Coronary artery (tissue), 2 donors: Measurements from ENCODE around the gene NPAS3.

Experiments used
- DNase-seq: peaks from one replicate; pipeline ENCODE4 v3.0.0-alpha.2; 2017; ENCODE audit warnings: low spot score
- H3K27ac ChIP-seq, 2 donors: fragments of 200-600 bp; sonication (generic); one replicate each; pipeline ENCODE4 v1.5.1; 2016 to 2019
- H3K4me3 ChIP-seq: fragments of 200-600 bp; sonication (generic); 2 replicates; pipeline ENCODE4 v1.5.1; 2016; ENCODE audit warnings: mild to moderate bottlenecking, moderate library complexity
- TF ChIP-seq, protein P1 (sequence below): fragments of 200-600 bp; sonication (generic); IDR thresholded peaks from one replicate; pipeline ENCODE4 v1.5.1; 2019; ENCODE audit warnings: antibody characterized with exemption

The NPAS3 gene

DNA sequence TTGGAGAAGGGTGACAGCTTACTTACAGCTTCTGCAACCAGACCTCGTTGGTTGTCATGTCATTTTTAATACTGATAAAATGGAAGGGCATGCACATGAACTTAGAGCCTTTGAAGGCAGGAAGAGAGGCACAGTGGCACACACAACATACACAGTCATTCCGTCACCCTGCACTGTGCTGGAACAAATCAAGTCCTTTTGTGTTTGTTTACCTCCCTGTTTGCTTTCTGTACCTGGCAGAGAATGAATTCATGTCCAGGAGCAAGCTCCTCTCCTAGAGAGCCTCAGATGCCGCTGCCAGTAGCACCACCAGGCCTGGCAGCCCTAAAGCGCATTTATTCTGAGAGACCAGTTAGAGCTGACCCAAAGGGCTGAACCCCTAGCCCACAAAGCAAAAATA lies 551.9 kb downstream of the NPAS3 start:
- no peak for DNase-seq
- H3K4me3 ChIP-seq = no peak overlapping the region
- H3K27ac ChIP-seq = no peak overlapping the region
- TF ChIP-seq, protein P1, sequence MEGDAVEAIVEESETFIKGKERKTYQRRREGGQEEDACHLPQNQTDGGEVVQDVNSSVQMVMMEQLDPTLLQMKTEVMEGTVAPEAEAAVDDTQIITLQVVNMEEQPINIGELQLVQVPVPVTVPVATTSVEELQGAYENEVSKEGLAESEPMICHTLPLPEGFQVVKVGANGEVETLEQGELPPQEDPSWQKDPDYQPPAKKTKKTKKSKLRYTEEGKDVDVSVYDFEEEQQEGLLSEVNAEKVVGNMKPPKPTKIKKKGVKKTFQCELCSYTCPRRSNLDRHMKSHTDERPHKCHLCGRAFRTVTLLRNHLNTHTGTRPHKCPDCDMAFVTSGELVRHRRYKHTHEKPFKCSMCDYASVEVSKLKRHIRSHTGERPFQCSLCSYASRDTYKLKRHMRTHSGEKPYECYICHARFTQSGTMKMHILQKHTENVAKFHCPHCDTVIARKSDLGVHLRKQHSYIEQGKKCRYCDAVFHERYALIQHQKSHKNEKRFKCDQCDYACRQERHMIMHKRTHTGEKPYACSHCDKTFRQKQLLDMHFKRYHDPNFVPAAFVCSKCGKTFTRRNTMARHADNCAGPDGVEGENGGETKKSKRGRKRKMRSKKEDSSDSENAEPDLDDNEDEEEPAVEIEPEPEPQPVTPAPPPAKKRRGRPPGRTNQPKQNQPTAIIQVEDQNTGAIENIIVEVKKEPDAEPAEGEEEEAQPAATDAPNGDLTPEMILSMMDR = no peak

GRCh38 chr14:33491112-33491511 lies 552.4 kb downstream of the NPAS3 start:
- DNase-seq = no peak
- no peak overlapping the region for H3K4me3 ChIP-seq
- TF ChIP-seq, protein P1 = no peak
- no peak overlapping the region for H3K27ac ChIP-seq

DNA sequence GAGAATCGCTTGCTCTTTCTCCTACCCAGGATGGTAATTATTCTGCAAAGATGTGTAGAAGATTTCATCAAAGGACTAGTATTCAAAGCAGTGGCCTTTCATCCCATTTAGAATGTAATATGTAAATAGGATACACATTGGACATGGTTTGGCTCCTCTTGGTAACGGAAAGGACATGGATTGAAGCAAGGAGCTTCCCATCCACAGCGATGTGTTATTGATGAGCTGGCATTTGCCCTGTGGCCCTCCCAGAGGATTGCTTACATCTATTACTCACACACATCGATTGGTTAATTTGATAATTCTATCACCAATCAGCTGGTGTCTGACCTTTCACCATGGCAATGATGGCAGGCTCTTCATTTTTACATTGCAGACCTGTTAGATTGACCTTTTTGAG lies 553.8 kb downstream of the NPAS3 start:
- DNase-seq = no peak
- TF ChIP-seq, protein P1 = no peak
- H3K27ac ChIP-seq = no peak overlapping the region

GRCh38 chr14:33493266-33493665 lies 554.6 kb downstream of the NPAS3 start:
- no peak for DNase-seq
- H3K4me3 ChIP-seq = no peak overlapping the region
- TF ChIP-seq, protein P1 = no peak
- H3K27ac ChIP-seq = no peak overlapping the region

More for the DNA sequence above, 553.8 kb downstream of the NPAS3 start:
- H3K4me3 ChIP-seq = no peak overlapping the region

- no peak overlapping the region for H3K27ac ChIP-seq
Measured at GRCh38 chr14:33493990-33494389, 555.3 kb downstream of the NPAS3 start.

DNA sequence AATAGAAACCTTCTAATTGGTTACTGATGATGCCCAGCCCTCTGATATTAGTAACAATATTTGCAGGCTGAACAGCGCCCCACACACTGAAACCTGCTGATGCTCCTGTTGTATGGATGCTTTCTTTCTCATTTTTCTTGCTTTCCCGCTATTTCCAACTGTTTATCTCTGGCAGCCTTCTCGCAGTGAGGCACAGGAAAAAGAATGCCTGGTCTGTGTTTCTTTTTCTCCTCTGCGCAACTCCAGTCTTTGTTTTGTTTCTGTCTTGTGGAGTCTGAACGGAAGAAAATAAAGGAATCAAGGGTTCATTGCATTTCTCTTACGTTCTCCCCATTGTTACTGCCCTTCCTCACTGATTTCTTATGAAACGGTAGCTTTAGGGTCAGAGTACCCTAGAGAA lies 561.0 kb downstream of the NPAS3 start:
- TF ChIP-seq, protein P1 = no peak
- Histone ChIP-seq H3K4me3 (peak overlapping the region; percentile 5), H3K27ac (no peak overlapping the region)
- DNase-seq = no peak

More at GRCh38 chr14:33493990-33494389, 555.3 kb downstream of the NPAS3 start:
- DNase-seq = no peak
- TF ChIP-seq, protein P1 = no peak
- H3K4me3 ChIP-seq = no peak overlapping the region

DNA sequence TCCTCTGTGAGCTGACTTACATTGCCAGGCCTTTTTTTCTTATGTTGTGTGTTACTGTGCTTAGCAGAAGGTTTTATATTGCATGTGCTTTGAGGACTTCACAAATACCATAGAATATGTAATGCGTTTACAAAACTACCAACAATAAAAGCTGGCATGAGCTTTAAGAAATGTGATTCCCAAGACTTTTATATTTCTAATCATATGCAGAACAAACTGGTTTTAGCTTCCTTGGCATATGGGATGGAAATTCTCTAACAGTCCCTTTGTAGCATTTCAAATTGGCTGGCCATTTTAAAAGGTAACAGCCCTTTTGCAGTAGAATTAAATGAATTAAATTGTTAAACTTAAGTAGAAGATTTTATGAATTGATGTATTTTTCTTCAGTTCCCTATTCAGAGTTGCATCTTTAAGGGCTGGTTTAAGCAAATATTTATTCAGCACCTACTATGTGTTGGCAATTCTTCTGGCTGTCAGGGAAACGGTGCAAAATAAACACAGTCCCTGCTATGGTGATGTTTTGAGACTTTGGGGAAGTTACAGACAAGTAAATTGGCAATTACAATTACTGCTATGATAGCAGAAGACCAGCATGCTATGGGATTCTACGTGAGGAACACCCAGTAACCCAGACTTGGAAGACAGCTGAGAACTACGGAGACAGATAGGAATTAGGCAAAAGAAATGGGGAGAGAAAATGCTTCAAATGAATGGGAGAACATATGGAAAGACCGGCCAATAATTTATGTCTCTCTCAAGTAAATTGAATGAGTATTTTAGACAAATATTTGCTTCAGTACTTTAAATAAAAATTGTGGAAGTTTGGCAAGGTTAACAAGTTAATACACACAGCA lies 565.8 kb downstream of the NPAS3 start:
- DNase-seq = no peak
- H3K27ac ChIP-seq = no peak overlapping the region
- H3K4me3 ChIP-seq = no peak overlapping the region
- TF ChIP-seq, protein P1 = no peak
